Neural progenitor cell (in vitro differentiated cells): ENCODE measurements around the gene PREX1. TPM values are rescaled to one million over a fixed set of nuclear protein-coding genes. Genes with fewer than 3 reads are reported as not detected.
A peak's percentile ranks its signal among the peaks of the same experiment; 100 is the strongest.

ENCODE experiments used
- DNase-seq: peaks from one replicate; pipeline ENCODE4 v3.0.0-alpha.2; 2016; ENCODE audit warnings: low spot score
- H2AFZ ChIP-seq: fragments of 200-600 bp; sonication (generic); replicated peaks from 2 replicates; pipeline ENCODE4 v1.6.1; 2016; ENCODE audit warnings: antibody characterized with exemption
- H3F3A ChIP-seq: fragments of 200-600 bp; sonication (generic); 2 replicates; pipeline ENCODE4 v1.6.1; 2016; ENCODE audit warnings: antibody characterized with exemption, low read depth
- H3K27ac ChIP-seq: fragments of 200-600 bp; sonication (generic); 2 replicates; pipeline ENCODE4 v1.5.1; 2016; ENCODE audit warnings: mild to moderate bottlenecking
- H3K27me3 ChIP-seq: fragments of 200-600 bp; sonication (generic); 2 replicates; pipeline ENCODE4 v1.6.1; 2016; ENCODE audit warnings: mild to moderate bottlenecking, moderate library complexity
- H3K36me3 ChIP-seq: fragments of 200-600 bp; sonication (generic); 2 replicates; pipeline ENCODE4 v1.5.1; 2016
- H3K4me1 ChIP-seq: fragments of 200-600 bp; sonication (generic); 2 replicates; pipeline ENCODE4 v1.6.1; 2016; ENCODE audit warnings: mixed run types
- H3K4me2 ChIP-seq: fragments of 200-600 bp; sonication (generic); 2 replicates; pipeline ENCODE4 v1.6.1; 2016
- H3K4me3 ChIP-seq: fragments of 200-600 bp; sonication (generic); 2 replicates; pipeline ENCODE4 v1.5.1; 2016
- H3K79me2 ChIP-seq: fragments of 200-600 bp; sonication (generic); 2 replicates; pipeline ENCODE4 v1.6.1; 2016; ENCODE audit warnings: low read depth
- H3K9ac ChIP-seq: fragments of 200-600 bp; sonication (generic); 2 replicates; pipeline ENCODE4 v1.6.1; 2016
- H3K9me3 ChIP-seq: fragments of 200-600 bp; sonication (generic); 2 replicates; pipeline ENCODE4 v1.5.1; 2016; ENCODE audit warnings: low read depth
- H4K20me1 ChIP-seq: fragments of 200-600 bp; sonication (generic); 2 replicates; pipeline ENCODE4 v1.6.1; 2016; ENCODE audit warnings: low read depth
- H3K27ac Mint-ChIP-seq: 3 replicates; pipeline ENCODE4 v1.8.0; 2021; ENCODE audit warnings: mixed read lengths
- H3K27me3 Mint-ChIP-seq: 2 replicates; pipeline ENCODE4 v1.8.0; 2022; ENCODE audit warnings: low read depth, mild to moderate bottlenecking, inconsistent platforms, moderate library complexity, mixed read lengths; ENCODE audit not compliant: insufficient read depth
- H3K36me3 Mint-ChIP-seq: 3 replicates; pipeline ENCODE4 v1.8.0; 2021; ENCODE audit warnings: mixed read lengths
- H3K4me1 Mint-ChIP-seq: 3 replicates; pipeline ENCODE4 v1.8.0; 2021; ENCODE audit warnings: mixed read lengths
- H3K4me3 Mint-ChIP-seq: 3 replicates; pipeline ENCODE4 v1.8.0; 2021; ENCODE audit warnings: mild to moderate bottlenecking, moderate library complexity, mixed read lengths
- H3K9me3 Mint-ChIP-seq: 3 replicates; pipeline ENCODE4 v1.8.0; 2020; ENCODE audit warnings: mixed read lengths
- EZH2 ChIP-seq: fragments of 200-600 bp; sonication (generic); IDR thresholded peaks from 2 replicates; pipeline ENCODE4 v1.6.1; 2017; ENCODE audit warnings: antibody characterized with exemption, mild to moderate bottlenecking, moderate library complexity
- EZH2phosphoT487 ChIP-seq: fragments of 200-600 bp; sonication (generic); IDR thresholded peaks from 2 replicates; pipeline ENCODE4 v1.6.1; 2017; ENCODE audit warnings: antibody characterized with exemption
- total RNA-seq: library from RNA; depleted of rRNA; stranded (reverse); fragments of >200 nt; gene quantifications from 2 replicates; pipeline ENCODE4 v1.2.3, GENCODE V29; 2015; ENCODE audit warnings: low replicate concordance
- TF ChIP-seq, protein P1 (sequence below): fragments of 200-600 bp; sonication (generic); IDR thresholded peaks from 2 replicates; pipeline ENCODE4 v1.5.1; 2017; ENCODE audit warnings: antibody characterized with exemption, mild to moderate bottlenecking

Gene PREX1
- total RNA-seq, 1 donor from 2014 or later: 4.5 TPM

DNA sequence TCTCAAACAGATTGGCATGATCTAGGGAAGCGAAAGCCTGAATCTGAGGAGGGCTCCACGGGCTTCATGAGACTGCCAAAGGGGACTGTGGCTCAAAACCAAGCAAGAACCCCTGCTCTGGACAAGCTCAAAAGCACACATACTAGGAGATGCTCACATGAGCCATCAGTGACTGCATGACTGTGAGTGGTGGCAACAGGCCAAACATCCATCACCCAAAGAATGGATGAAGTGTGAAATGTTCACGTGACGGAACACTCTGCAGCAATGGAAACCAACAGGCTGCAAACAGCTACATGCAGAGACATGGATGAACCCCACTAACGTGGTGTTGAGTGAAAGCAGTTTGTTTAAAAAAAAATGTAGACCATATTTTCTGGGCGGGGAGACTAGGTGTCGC lies 136.3 kb downstream of the PREX1 start:
- Histone ChIP-seq H3K9me3 (no peaks in the 10 kb centered on the region), H3K4me2 (no peak overlapping the region), H4K20me1 (no peaks in the 10 kb centered on the region), H3K4me1 (peaks cover 6% of the 10 kb centered on the region), H3K27me3 (no peaks in the 10 kb centered on the region), H3K36me3 (no peaks in the 10 kb centered on the region), H3K79me2 (no peaks in the 10 kb centered on the region), H3K4me3 (no peak overlapping the region), H3F3A (no peaks in the 10 kb centered on the region), H3K9ac (no peak overlapping the region), H3K27ac (no peak overlapping the region), H2AFZ (no peak overlapping the region)
- peak overlapping the region; percentile 80 for H3K27ac Mint-ChIP-seq
- TF ChIP-seq EZH2phosphoT487: no peak
- TF ChIP-seq, protein P1, sequence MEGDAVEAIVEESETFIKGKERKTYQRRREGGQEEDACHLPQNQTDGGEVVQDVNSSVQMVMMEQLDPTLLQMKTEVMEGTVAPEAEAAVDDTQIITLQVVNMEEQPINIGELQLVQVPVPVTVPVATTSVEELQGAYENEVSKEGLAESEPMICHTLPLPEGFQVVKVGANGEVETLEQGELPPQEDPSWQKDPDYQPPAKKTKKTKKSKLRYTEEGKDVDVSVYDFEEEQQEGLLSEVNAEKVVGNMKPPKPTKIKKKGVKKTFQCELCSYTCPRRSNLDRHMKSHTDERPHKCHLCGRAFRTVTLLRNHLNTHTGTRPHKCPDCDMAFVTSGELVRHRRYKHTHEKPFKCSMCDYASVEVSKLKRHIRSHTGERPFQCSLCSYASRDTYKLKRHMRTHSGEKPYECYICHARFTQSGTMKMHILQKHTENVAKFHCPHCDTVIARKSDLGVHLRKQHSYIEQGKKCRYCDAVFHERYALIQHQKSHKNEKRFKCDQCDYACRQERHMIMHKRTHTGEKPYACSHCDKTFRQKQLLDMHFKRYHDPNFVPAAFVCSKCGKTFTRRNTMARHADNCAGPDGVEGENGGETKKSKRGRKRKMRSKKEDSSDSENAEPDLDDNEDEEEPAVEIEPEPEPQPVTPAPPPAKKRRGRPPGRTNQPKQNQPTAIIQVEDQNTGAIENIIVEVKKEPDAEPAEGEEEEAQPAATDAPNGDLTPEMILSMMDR: no peak
- TF ChIP-seq EZH2: no peak
- no peaks in the 10 kb centered on the region for H3K9me3 Mint-ChIP-seq
- H3K36me3 Mint-ChIP-seq: peaks cover 34% of the 10 kb centered on the region
- no peak overlapping the region for H3K4me3 Mint-ChIP-seq
- H3K4me1 Mint-ChIP-seq: peaks cover 20% of the 10 kb centered on the region
- no peaks in the 10 kb centered on the region for H3K27me3 Mint-ChIP-seq
- DNase-seq: no peak

DNA sequence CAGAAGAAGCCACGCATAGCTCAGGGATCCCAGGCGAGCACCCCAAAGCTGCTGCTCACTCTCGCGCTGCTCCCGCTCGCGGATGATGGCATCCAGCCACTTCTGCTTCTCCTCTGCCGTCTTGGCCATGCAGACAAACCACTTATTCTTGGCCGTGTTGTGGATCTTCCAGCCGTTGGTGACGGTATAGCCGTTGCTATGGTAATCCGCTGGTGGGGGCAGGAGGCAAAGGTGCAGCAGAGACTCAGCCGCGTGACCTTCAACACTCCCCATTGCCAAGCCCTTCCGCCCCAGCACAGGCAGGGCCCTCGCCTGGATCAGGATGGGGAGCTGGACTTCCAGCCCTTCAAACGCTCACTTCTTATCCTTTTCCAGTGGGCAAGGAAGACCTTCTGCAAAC lies 136.9 kb downstream of the PREX1 start:
- Histone ChIP-seq H3F3A (peaks cover 6% of the 10 kb centered on the region), H4K20me1 (no peaks in the 10 kb centered on the region), H3K79me2 (no peaks in the 10 kb centered on the region), H3K9ac (no peak overlapping the region), H3K9me3 (no peaks in the 10 kb centered on the region), H3K27ac (no peak overlapping the region), H3K4me3 (no peak overlapping the region), H3K36me3 (no peaks in the 10 kb centered on the region), H3K4me2 (no peak overlapping the region), H3K4me1 (peaks cover 13% of the 10 kb centered on the region), H3K27me3 (no peaks in the 10 kb centered on the region), H2AFZ (no peak overlapping the region)
- no peak for DNase-seq
- no peaks in the 10 kb centered on the region for H3K9me3 Mint-ChIP-seq
- H3K36me3 Mint-ChIP-seq: peaks cover 30% of the 10 kb centered on the region
- H3K27ac Mint-ChIP-seq: peak overlapping the region; percentile 80
- no peak overlapping the region for H3K4me3 Mint-ChIP-seq
- TF ChIP-seq EZH2phosphoT487 (no peak), EZH2 (no peak)
- TF ChIP-seq, protein P1: no peak
- peaks cover 23% of the 10 kb centered on the region for H3K4me1 Mint-ChIP-seq
- H3K27me3 Mint-ChIP-seq: peaks cover 3% of the 10 kb centered on the region

DNA sequence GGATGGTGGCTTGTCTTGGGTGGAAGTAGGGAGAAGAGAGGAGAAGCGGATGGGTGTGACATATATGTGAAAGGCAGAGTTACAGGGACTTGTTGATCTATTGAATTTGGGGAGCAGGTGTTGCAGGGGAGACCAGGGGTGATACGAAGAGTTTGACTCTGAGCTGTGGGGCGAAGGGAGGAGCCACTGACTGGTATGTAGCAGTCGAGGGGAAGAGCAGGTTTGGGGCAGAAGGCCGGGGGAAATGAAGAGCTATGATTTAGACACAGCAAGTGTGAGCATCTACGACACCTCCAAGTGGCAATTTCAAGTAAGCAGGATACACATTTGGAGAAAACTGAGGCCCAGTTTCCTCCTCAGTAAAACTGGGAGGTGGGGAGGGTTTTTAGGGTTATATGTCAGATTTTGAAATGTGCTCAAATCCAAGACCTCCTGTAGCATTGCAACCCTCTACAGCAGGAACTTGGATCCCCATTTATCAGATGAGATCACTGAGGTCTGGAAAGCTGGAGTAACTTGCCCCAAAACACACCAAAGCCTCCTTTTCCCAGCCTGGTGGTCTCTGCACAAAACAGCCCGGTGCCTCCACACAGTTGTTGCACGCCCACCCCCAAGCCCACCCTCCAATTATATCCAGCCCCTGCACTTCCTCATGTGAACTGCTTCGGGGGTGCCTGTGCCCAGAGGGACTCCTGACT lies 137.8 kb downstream of the PREX1 start:
- Histone ChIP-seq H3K4me1 (peaks cover 15% of the 10 kb centered on the region), H3K4me2 (no peak overlapping the region), H3F3A (peaks cover 8% of the 10 kb centered on the region), H3K9ac (no peak overlapping the region), H2AFZ (no peak overlapping the region), H3K36me3 (no peaks in the 10 kb centered on the region), H3K4me3 (no peak overlapping the region), H3K27ac (no peak overlapping the region), H3K79me2 (no peaks in the 10 kb centered on the region), H4K20me1 (no peaks in the 10 kb centered on the region), H3K27me3 (no peaks in the 10 kb centered on the region), H3K9me3 (no peaks in the 10 kb centered on the region)
- Mint-ChIP-seq H3K4me1 (peaks cover 27% of the 10 kb centered on the region), H3K9me3 (no peaks in the 10 kb centered on the region), H3K36me3 (peaks cover 31% of the 10 kb centered on the region), H3K27ac (no peak overlapping the region), H3K4me3 (no peak overlapping the region), H3K27me3 (peaks cover 4% of the 10 kb centered on the region)
- DNase-seq: no peak
- TF ChIP-seq EZH2phosphoT487: no peak

DNA sequence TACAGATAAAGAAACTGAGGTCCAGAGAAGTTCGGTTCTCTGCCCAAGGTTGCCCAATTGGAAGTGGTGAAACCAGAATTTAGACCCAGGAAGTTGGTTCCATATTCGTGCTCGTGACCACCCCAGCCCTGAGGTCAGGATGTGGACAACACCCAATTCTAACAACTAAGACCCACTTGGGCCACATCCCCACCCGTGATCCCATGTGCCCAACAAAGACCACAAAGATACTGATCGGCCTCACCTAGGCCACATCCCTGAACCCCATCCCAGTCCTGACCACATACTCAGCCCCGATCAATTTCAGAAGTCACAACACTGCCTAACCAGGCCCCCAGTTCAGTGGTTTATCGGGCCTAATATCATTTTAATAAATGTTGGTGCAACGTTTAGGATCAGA lies 138.4 kb downstream of the PREX1 start:
- Mint-ChIP-seq H3K4me3 (no peak overlapping the region), H3K36me3 (peaks cover 27% of the 10 kb centered on the region), H3K27ac (no peak overlapping the region), H3K27me3 (peaks cover 4% of the 10 kb centered on the region), H3K9me3 (no peaks in the 10 kb centered on the region), H3K4me1 (peaks cover 33% of the 10 kb centered on the region)
- no peak overlapping the region for H3K4me3 ChIP-seq
- TF ChIP-seq EZH2: no peak
- TF ChIP-seq, protein P1: no peak
- TF ChIP-seq EZH2phosphoT487: no peak
- H3F3A ChIP-seq: peaks cover 14% of the 10 kb centered on the region
- no peaks in the 10 kb centered on the region for H4K20me1 ChIP-seq
- no peaks in the 10 kb centered on the region for H3K9me3 ChIP-seq
- no peaks in the 10 kb centered on the region for H3K27me3 ChIP-seq
- H3K4me1 ChIP-seq: peaks cover 15% of the 10 kb centered on the region
- DNase-seq: no peak
- H3K4me2 ChIP-seq: no peak overlapping the region
- H3K9ac ChIP-seq: no peak overlapping the region
- H2AFZ ChIP-seq: no peak overlapping the region
- H3K36me3 ChIP-seq: no peaks in the 10 kb centered on the region
- no peaks in the 10 kb centered on the region for H3K79me2 ChIP-seq
- no peak overlapping the region for H3K27ac ChIP-seq
